ENCODE data around the gene AEN.

- TF ChIP-seq SUZ12 (IDR thresholded peaks at IDR 0.05; ENCODE audit: extremely low read depth, insufficient read depth, insufficient read length): no peak
- TF ChIP-seq YY1 (IDR thresholded peaks at IDR 0.05; ENCODE audit: insufficient read depth, insufficient read length): no peak
These were observed 14.2 kb downstream of the AEN start for GRCh38 chr15:88635318-88635717.

All from NT2/D1 (cell line).